Neuronal stem cell (in vitro differentiated cells): ENCODE measurements around the gene PCF11.

Experiments used
- DNase-seq: peaks from one replicate; pipeline ENCODE4 v3.0.0-alpha.2; 2013; ENCODE audit warnings: low spot score
- H2AFZ ChIP-seq: one replicate; pipeline ENCODE4 v1.6.1; 2013; ENCODE audit warnings: mild to moderate bottlenecking, low read length, inconsistent platforms
- H2AK5ac ChIP-seq: 2 replicates; pipeline ENCODE4 v1.6.1; 2013; ENCODE audit warnings: low read depth, mild to moderate bottlenecking, inconsistent platforms, low read length, moderate library complexity, mixed read lengths
- H2BK120ac ChIP-seq: 2 replicates; pipeline ENCODE4 v1.6.1; 2013; ENCODE audit warnings: low read depth, mild to moderate bottlenecking, inconsistent platforms, low read length, moderate library complexity, mixed read lengths
- H2BK12ac ChIP-seq: one replicate; pipeline ENCODE4 v1.6.1; 2013; ENCODE audit warnings: low read length, inconsistent platforms
- H2BK15ac ChIP-seq: 2 replicates; pipeline ENCODE4 v1.6.1; 2013; ENCODE audit warnings: mild to moderate bottlenecking, low read length, inconsistent platforms, mixed read lengths
- H2BK5ac ChIP-seq: one replicate; pipeline ENCODE4 v1.6.1; 2013; ENCODE audit warnings: inconsistent platforms, mild to moderate bottlenecking, low read length, moderate library complexity
- H3K14ac ChIP-seq: one replicate; pipeline ENCODE4 v1.6.1; 2013; ENCODE audit warnings: low read length, inconsistent platforms
- H3K18ac ChIP-seq: 2 replicates; pipeline ENCODE4 v1.6.1; 2013; ENCODE audit warnings: low read length, inconsistent platforms
- H3K23ac ChIP-seq: 2 replicates; pipeline ENCODE4 v1.6.1; 2013; ENCODE audit warnings: low read depth, mild to moderate bottlenecking, mixed read lengths, low read length, inconsistent platforms; ENCODE audit not compliant: poor library complexity
- H3K27ac ChIP-seq: replicated peaks from 3 replicates; pipeline ENCODE4 v1.5.1; 2013; ENCODE audit warnings: low read length, inconsistent platforms
- H3K27me3 ChIP-seq, 3 experiments: 2 replicates each; pipeline ENCODE4 v1.6.1; 2013; ENCODE audit warnings: low read length in 3 of 3, mild to moderate bottlenecking in 2 of 3, inconsistent platforms in 1 of 3, low read depth in 1 of 3, mixed read lengths in 1 of 3, moderate library complexity in 1 of 3; ENCODE audit not compliant: control insufficient read depth in 3 of 3, insufficient read depth in 3 of 3
- H3K36me3 ChIP-seq, 2 donors: replicated peaks in 1 of 2; 2 replicates each; pipeline ENCODE4 v1.6.1; 2013; ENCODE audit warnings: low read length in 2 of 2; ENCODE audit not compliant: control insufficient read depth in 2 of 2, insufficient read depth in 2 of 2
- H3K4ac ChIP-seq: 2 replicates; pipeline ENCODE4 v1.6.1; 2013; ENCODE audit warnings: inconsistent platforms, mild to moderate bottlenecking, low read length, moderate library complexity
- H3K4me1 ChIP-seq, 2 donors: 1 replicate in 1 of 2; 2 replicates in 1 of 2; pipeline ENCODE4 v1.6.1; 2013; ENCODE audit warnings: low read length in 2 of 2, low read depth in 1 of 2; ENCODE audit not compliant: control insufficient read depth in 2 of 2, insufficient read depth in 1 of 2
- H3K4me2 ChIP-seq: one replicate; pipeline ENCODE4 v1.6.1; 2013; ENCODE audit warnings: mild to moderate bottlenecking, low read length, inconsistent platforms; ENCODE audit not compliant: insufficient read depth, poor library complexity, severe bottlenecking
- H3K4me3 ChIP-seq, 2 donors: 2 replicates each; pipeline ENCODE4 v1.5.1; 2013; ENCODE audit warnings: low read length in 2 of 2, mild to moderate bottlenecking in 2 of 2, inconsistent platforms in 1 of 2, moderate library complexity in 1 of 2
- H3K79me1 ChIP-seq: one replicate; pipeline ENCODE4 v1.6.1; 2013; ENCODE audit warnings: low read depth, mild to moderate bottlenecking, inconsistent platforms, low read length, moderate library complexity
- H3K9ac ChIP-seq: one replicate; pipeline ENCODE4 v1.6.1; 2013; ENCODE audit warnings: mild to moderate bottlenecking, low read depth, low read length, inconsistent platforms; ENCODE audit not compliant: poor library complexity
- H3K9me3 ChIP-seq, 2 donors: replicated peaks in 1 of 2; 2 replicates each; pipeline versions ENCODE3 to v1.6.1; 2013; ENCODE audit warnings: low read length in 2 of 2, mild to moderate bottlenecking in 2 of 2, inconsistent platforms in 1 of 2, low read depth in 1 of 2, mixed read lengths in 1 of 2, moderate library complexity in 1 of 2; ENCODE audit not compliant: control insufficient read depth in 2 of 2, insufficient read depth in 1 of 2
- H4K8ac ChIP-seq: one replicate; pipeline ENCODE4 v1.6.1; 2013; ENCODE audit warnings: low read depth, mild to moderate bottlenecking, inconsistent platforms, low read length, moderate library complexity
- H4K91ac ChIP-seq: one replicate; pipeline ENCODE4 v1.6.1; 2013; ENCODE audit warnings: low read length, low read depth, mild to moderate bottlenecking, inconsistent platforms; ENCODE audit not compliant: poor library complexity
- WGBS, 2 donors: extraction: QIAGEN DNeasy Blood & Tissue Kit; methylation state at CpG; one replicate each; pipeline ENCODE4 v1.1.7; 2013; ENCODE audit warnings: missing lambda C conversion rate in 2 of 2, mixed read lengths in 1 of 2; ENCODE audit not compliant: insufficient read length in 2 of 2, insufficient replicate concordance in 1 of 2; ENCODE audit errors: extremely low coverage in 2 of 2; 5-methylcytosine and 5-hydroxymethylcytosine counted together

PCF11 gene

DNA sequence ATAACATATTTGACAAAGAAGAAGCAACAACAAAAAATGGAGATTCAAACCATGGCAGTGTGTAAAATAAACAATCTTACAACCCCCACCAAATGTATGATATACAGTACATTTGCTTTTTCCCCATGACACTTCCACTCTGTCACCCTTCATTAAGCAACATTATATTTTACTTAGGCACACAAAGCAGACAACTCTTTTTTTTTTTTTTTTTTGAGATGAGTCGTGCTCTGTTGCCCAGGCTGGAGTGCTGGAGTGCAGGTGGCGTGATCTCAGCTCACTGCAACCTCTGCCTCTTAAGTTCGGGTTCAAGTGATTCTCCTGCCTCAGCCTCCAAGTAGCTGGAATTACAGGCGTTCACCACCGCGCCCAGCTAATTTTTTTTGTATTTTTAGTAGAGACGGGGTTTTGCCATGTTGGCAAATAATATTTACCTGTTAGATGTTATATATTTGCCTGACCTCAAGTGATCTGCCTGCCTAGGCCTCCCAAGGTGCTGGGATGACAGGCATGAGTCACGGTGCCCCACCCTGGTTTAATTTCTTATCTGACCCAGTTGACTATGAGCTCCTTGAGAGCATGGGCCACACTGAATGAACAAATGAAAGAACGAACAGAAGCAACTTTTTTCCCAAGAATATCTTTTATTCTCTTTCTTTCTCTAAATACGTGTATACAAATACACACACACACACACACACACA, 5.5 kb upstream of the PCF11 start:
- Histone ChIP-seq H2BK120ac (no peak overlapping the region), H3K27me3 (no peaks in the 10 kb centered on the region), H3K14ac (no peak overlapping the region), H3K79me1 (no peaks in the 10 kb centered on the region), H2BK15ac (no peak overlapping the region), H4K8ac (no peak overlapping the region), H3K4ac (no peak overlapping the region), H3K4me2 (no peak overlapping the region), H3K36me3 (no peaks in the 10 kb centered on the region), H2AK5ac (no peak overlapping the region), H2BK5ac (no peak overlapping the region), H3K18ac (no peak overlapping the region), H2AFZ (no peak overlapping the region), H3K4me1 (no peaks in the 10 kb centered on the region), H3K9ac (no peak overlapping the region), H3K27ac (no peak overlapping the region), H3K23ac (no peak overlapping the region), H3K4me3 (no peak overlapping the region), H2BK12ac (no peak overlapping the region), H4K91ac (no peak overlapping the region), H3K9me3 (no peaks in the 10 kb centered on the region)
- WGBS, 2 donors, result no CpG with 5 or more reads among the region's 10 CpGs
- no peak for DNase-seq

DNA sequence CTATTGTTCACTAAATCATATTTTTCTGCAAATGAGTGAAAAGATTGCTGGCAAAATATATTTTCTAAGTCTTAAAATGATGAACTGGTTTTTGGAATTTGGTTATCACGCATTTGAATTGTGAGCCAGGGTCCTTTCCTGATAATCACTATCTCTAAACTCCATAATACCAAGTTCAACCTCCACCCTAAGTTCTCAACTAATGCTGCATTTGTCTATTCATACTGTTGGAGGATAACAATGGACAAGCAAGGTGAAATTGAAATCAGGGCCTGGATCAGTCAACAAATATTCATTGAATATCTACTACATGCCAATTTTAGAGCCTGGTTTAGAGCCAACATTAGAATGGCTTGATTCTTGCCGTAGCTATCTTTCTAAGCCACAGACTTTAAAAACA, 4.7 kb upstream of the PCF11 start:
- no peak overlapping the region for H3K18ac ChIP-seq
- no CpG with 5 or more reads among the region's 2 CpGs for WGBS, 2 donors

DNA sequence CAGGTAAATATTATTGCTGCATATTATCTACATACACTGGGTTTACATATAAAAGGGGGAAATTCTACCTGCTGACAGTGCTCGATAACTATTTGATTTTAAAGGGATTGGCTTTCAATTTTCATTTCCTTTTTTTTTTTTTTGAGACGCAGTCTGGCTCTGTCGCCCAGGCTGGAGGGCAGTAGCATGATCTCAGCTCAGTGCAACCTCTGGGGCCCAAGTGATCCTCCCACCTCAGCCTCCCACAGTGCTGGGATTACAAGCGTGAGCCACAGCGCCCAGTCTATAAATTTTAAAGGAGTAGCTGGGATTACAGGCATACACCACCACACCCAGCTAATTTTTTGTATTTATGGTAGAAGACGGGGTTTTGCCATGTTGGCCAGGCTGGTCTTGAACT, 3.2 kb upstream of the PCF11 start:
- Histone ChIP-seq H3K9ac (no peak overlapping the region), H3K36me3 (peaks cover 0 to 6% of the 10 kb centered on the region in 2 donors), H3K4me2 (no peak overlapping the region), H3K9me3 (no peaks in the 10 kb centered on the region), H3K27ac (no peak overlapping the region), H3K79me1 (no peaks in the 10 kb centered on the region), H3K4me3 (no peak overlapping the region), H2BK5ac (no peak overlapping the region), H3K23ac (no peak overlapping the region), H2AFZ (no peak overlapping the region), H3K14ac (no peak overlapping the region), H4K91ac (no peak overlapping the region), H2AK5ac (no peak overlapping the region), H3K4ac (no peak overlapping the region), H3K18ac (no peak overlapping the region), H4K8ac (no peak overlapping the region), H3K4me1 (no peaks in the 10 kb centered on the region), H2BK12ac (no peak overlapping the region), H2BK120ac (no peak overlapping the region), H2BK15ac (no peak overlapping the region), H3K27me3 (no peaks in the 10 kb centered on the region)
- DNase-seq, result no peak
- WGBS, 2 donors, result no CpG with 5 or more reads among the region's 6 CpGs

More for the DNA sequence above, 4.7 kb upstream of the PCF11 start:
- Histone ChIP-seq H4K91ac (no peak overlapping the region), H3K27ac (no peak overlapping the region), H2AFZ (no peak overlapping the region), H3K4ac (no peak overlapping the region), H2AK5ac (no peak overlapping the region), H3K4me3 (no peak overlapping the region), H2BK12ac (no peak overlapping the region), H3K79me1 (no peaks in the 10 kb centered on the region), H3K4me2 (no peak overlapping the region), H3K23ac (no peak overlapping the region), H2BK5ac (no peak overlapping the region), H3K9ac (no peak overlapping the region), H3K36me3 (no peaks in the 10 kb centered on the region), H3K14ac (no peak overlapping the region), H3K27me3 (no peaks in the 10 kb centered on the region), H4K8ac (no peak overlapping the region), H2BK120ac (no peak overlapping the region), H3K4me1 (no peaks in the 10 kb centered on the region), H2BK15ac (no peak overlapping the region), H3K9me3 (no peaks in the 10 kb centered on the region)
- no peak for DNase-seq

DNA sequence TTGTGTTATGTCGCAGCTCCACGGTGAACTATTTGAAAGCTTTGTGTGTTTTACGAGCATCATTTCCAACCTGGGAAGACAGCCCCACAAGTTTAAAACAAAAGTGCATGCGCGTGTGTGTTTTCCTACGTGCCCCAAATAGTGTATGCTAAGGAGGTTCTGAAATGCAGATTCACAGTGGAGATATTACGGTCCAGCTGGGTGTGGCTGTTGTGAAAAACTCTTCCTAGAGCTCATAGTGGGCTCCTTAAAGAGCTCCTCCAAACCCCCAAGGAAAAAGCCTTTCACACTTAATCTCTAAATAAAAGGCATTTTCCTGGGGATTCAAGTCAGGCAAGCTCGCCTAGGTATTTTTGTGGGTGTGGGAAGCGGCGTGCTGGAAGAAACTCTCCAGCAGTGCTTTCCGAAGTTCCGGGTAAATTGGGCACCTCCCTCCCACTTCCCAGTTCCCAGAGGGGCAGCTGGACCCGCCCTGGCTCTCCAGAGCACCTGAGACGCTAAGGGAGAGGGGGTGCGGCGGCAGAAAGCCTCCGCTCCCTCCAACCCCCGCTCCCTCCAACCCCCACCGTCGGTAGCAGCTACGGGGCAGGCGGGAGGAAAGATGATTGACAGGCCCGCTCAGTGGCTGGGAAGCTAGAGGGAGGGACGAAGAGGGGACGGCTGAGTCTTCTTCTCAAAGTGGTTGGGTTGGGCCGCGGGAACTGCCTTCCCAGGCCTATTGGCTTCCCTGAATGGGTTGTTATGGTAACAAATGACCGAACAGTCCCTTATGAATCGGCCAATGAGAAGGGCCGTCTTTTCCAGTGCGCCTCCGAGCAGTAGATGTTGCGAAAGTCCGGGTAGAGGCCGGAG, 561 bp upstream of the PCF11 start:
- no CpG with 5 or more reads among the region's 35 CpGs for WGBS, 2 donors
- Histone ChIP-seq H3K79me1 (no peaks in the 10 kb centered on the region), H3K9ac (no peak overlapping the region)

More for the DNA sequence above, 561 bp upstream of the PCF11 start:
- Histone ChIP-seq H3K27me3 (no peaks in the 10 kb centered on the region), H2BK12ac (no peak overlapping the region), H2BK120ac (no peak overlapping the region), H2BK15ac (peak overlapping the region; percentile 89), H3K4me2 (peak overlapping the region; percentile 83), H4K91ac (no peak overlapping the region), H4K8ac (no peak overlapping the region), H3K18ac (peak overlapping the region; percentile 85), H3K4me3 (peak overlapping the region; percentile 58 to 79), H3K23ac (no peak overlapping the region), H3K27ac (peak overlapping the region; percentile 90), H2BK5ac (no peak overlapping the region), H3K14ac (no peak overlapping the region), H3K36me3 (peaks cover 4 to 32% of the 10 kb centered on the region in 2 donors), H3K4me1 (peaks cover 4 to 13% of the 10 kb centered on the region in 2 donors), H3K9me3 (no peaks in the 10 kb centered on the region), H3K4ac (no peak overlapping the region), H2AFZ (peak overlapping the region; percentile 95), H2AK5ac (no peak overlapping the region)
- peak; percentile 99 for DNase-seq
